ENCODE measurements around the gene PLPP7.

The PLPP7 gene

DNA sequence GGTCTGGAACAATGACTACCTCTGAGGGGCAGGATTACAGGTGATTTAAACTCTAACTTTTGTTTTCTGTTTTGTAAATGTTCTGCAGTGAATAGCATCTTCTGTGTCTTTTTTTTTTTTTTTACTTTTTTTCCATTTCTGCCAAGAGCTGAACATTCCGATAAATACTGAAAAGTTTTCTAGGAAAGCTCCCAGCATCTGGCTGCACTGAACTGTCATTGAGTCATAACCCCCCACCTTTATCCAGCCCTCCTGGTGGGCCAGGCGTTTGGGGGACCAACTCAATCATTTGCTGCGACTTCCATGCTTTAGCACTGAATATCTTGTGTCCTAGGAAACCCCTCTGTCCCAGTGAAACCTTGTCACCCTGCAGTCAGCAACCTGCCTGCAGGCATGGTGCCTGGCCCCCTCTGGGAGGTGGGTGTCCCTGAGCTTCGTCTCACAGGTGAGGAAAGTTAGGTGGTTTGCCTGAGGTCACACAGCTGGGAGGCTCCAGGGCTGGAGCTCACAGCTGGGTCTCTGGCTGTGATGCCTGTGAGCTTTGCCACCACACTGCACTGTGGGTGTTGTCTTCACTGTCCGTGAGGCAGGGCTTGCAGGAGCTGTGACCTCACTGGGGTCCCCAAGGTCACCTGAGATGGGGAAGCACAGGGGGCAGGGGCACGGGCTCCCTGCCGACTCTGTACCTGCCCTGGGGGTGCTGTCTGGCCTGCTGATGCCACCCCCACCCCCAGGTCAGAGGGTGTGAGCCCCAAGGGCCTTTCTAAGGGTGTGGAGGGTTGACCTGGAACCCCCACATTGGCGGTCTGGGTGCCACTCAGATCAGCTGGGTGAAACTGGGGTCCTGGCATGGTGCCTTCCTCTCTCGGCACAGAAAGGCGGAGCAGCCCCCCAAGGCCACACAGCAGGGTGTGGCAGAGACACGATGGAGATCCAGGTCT, 14.1 kb downstream of the PLPP7 start:
- no peak for DNase-seq (ENCODE audit: low read depth)

DNA sequence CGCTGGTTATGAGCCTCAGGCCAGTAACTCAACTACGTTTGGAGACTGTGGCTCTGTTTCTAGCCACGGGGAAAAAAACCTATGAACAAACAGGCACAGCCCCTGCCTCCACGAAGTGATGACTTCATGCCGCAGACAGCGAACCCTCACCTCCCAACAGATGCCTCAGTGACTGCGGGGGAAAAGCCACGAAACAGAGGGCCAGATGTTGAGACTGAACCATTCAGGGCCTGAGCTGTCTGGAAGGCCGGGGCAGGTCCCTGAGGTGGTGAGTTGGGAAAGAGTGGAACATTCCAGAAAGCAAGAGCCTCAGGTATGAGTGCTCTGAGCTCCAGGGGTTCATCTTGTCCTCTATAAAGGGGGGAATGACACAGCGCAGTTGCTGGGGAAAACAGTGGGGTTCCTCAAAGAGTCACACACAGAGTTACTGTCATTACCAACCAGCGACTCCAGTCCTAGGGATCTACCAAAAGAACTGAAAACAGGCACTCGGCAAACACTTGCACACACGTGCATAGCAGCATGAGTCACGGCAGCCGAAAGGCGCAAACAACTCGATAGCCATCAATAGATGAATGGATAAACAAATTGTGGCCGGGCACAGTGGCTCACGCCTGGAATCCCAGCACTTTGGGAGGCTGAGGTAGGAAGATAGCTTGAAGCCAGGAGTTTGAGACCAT, 15.3 kb downstream of the PLPP7 start:
- no peak for DNase-seq (ENCODE audit: low read depth)

DNA sequence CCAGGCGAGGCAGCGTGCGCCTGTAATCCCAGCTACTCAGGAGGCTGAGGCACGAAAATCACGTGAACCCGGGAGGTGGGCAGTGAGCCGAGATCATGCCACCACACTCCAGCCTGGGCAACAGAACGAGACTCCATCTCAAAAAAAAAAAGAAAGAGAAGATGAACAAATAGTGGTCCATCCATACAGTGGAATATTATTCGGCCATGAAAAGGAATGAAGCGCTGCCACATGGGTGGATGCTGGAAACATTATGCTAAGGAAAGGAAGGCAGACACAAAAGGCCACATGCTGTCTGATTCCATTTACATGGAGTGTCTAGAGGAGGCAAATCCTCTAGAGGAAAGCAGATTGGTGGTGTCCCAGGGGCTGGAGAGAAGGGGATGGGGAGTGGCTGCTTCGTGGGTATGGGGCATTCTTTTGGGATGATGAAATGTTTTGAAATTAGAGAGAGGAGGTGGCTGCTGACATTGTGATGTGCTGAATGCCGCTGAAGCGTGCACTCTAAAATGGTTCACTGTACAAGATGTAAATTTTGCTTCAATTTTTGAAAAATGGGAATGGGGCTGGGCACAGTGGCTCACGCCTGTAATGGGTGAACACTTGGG, 17.0 kb downstream of the PLPP7 start:
- no peak for DNase-seq (ENCODE audit: low read depth)

DNA sequence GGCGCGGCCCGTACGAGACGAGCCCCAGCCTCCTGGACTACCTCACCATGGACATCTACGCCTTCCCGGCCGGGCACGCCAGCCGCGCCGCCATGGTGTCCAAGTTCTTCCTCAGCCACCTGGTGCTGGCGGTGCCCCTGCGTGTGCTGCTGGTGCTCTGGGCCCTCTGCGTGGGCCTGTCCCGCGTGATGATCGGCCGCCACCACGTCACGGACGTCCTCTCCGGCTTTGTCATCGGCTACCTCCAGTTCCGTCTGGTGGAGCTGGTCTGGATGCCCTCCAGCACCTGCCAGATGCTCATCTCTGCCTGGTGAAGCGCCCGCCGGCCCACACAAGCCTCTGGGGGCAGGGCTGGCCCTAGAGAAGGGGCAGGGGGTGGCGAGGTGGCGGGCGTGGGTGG, 18.5 kb downstream of the PLPP7 start:
- DNase-seq (ENCODE audit: low read depth) = no peak

DNA sequence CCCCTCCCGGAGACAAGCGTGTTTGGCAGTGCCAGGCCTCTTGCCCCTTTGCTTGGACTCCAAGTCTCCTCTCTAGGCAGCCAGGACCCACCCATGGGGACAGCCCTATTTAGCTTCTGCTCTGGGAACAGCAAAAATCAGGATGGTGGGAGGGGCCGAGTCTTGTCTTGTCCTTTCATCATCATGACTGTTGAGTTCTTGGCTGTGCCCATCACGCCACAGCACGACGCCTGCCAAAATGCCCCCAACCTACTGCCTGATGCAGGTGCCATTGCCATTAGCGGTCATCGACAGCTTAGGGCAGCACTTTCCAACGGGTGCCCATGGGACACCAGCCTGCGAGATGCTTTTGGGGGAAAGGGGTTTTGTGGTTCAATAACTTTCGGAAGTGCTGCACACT, 18.9 kb downstream of the PLPP7 start:
- no peak for DNase-seq (ENCODE audit: low read depth)

DNA sequence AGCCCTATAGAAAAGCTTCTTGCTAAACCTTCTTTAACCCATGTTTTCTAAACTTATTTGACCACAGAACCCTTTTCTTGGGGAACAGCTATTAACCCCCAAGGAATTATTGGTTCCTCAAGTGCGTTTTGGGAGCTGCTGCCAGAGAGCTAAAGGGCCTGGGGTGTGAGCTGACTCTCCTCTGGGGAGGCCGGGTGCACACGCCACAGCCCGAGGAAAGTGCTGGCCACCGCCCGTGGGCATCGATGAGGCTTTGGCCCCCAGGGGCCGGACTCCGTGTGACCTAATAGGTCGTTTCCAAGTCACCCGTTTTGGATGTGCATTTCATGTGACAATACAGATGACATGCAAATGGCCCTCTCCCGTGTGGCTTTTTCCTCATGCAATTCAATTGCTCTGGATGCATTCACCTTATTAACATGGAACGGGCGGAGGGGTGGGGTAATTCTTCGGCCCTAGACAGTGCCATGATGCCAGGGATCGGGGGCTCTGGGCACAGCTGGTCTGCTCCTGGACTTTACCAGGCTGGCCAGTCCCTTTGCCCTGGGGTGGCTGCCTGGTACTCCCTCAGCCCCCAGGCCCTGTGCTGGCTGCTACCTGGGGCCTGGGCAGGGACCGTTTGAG, 19.5 kb downstream of the PLPP7 start:
- DNase-seq (ENCODE audit: low read depth) = no peak

DNA sequence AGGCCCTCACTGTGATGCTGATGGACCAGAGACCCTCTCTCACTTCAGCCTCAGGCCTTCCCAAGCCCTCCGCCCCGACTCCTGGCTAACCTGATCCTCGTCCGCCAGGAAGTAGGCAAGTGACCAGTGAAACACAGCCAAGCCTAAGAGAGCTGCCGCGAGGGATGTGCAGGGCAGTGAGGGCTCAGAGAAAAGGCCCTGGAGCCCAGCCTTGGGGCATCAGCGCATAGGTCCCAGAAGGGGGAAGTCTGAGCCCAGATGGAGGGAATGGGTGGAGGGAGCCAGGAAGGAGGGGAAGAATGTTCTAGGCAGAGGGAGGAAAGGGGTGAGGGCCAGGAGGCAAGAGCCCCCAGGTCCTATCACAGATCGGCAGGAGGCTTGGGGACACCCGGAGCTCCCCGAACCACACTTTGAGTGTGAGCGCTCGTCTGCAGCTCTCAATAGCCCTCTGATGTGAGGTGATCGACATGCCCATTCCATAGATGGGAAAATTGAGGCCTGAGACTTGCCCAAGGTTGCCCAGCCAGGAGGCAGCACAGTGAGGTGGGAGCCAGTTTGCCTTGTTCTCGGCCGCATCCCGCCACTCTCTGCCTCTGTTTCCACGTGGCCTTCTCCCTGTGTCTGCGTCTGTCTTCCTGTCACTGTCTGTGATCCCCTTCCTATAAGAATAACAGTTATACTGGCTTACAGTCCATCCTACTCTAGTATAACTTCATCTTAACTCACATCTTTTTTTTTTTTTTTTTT, 20.2 kb downstream of the PLPP7 start:
- no peak for DNase-seq (ENCODE audit: low read depth)

DNA sequence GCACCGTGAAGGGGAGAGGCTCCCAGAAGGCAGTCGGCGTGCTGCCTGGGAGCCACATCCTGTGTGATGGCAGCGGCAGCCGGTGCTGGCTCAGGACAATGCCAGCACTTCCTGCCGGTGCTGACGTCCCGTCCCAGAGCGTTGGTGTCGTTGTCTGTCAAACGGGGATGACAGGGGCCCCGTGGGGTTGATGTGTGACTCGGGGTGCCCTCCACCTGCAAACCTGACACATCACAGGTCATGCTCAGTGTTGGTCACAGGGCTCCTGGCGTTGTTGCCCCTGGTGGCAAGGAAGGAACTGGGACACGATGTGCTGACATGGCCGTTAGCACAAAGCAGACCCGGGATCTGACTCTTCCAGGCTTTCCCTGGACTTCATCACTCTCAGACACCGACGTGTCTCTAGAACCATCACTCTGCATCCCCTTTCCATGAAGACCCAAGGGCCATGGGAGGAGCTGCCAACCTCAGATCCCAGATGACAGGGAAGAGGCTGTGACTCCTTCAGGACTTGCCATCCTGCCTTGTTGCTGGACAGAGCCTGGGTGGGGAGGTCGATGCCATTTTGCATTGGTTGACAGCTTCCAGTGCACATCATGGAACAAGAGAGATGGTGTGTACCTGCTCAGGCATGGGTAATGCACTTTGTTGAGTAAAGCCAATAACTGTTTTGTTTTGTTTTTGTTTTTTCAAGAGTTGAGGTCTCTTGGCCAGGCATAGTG, 21.5 kb downstream of the PLPP7 start:
- DNase-seq (ENCODE audit: low read depth) = peak; percentile 16

DNA sequence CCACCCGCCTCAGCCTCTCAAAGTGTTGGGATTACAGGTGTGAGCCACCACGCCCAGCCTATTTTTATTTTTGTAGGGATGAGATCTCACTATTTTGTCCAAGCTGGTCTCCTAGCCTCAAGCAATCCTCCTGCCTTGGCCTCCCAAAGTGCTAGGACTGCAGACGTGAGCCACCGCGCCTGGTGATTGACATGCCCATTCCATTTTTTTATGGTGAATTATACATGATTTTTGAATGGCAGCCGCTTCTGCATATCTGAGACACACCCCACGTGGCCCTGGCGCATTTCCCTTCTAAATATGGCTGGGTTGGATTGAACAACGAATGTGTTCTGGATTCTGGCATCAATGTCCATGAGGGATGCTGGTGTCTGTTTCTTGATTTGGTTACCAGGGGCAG, 22.7 kb downstream of the PLPP7 start:
- no peak for DNase-seq (ENCODE audit: low read depth)

DNA sequence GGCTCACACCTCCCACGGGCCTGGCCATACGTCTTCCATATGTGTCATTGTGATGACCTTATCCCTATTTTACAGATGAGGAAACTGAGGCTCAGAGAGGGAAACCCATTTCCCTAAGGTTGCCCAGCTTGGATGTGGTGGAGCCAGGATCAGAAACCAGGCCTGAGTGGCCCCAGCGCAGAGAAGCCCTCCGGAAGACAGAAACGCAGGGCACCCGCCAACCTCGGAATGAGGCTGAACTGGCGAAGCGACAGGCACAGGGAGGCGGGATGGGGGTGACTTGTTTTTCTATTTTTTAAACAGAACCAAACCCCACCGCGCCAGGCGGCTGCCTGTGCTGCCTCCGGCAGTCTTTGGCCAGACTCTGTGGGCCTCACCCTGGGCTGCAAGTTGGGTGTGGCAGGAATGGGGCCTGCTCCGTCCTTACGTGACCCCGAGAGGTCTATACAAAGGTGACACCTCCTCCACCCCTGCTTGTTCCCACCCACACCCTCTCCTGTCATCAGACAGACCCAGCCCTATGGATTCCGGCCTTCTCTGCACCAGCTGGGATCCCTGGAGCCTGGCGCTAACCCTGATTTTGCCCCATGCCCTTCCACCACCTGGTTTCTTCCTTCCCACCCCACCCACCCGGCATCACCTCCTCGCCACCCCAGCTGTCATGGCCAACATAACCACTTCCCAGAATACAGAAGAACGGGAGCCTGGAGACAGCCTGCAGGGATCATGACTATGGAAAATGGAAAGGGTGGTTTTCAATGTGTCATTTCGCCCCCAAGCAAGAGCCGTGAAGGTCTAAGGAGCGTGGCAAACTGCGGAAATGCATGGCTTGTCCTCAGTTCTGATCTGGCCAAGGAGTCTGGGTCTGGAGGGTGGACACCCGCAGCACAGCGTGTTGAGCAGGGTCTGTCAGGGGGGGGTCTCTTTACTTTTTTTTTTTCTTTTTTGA, 23.6 kb downstream of the PLPP7 start:
- DNase-seq (ENCODE audit: low read depth) = no peak

DNA sequence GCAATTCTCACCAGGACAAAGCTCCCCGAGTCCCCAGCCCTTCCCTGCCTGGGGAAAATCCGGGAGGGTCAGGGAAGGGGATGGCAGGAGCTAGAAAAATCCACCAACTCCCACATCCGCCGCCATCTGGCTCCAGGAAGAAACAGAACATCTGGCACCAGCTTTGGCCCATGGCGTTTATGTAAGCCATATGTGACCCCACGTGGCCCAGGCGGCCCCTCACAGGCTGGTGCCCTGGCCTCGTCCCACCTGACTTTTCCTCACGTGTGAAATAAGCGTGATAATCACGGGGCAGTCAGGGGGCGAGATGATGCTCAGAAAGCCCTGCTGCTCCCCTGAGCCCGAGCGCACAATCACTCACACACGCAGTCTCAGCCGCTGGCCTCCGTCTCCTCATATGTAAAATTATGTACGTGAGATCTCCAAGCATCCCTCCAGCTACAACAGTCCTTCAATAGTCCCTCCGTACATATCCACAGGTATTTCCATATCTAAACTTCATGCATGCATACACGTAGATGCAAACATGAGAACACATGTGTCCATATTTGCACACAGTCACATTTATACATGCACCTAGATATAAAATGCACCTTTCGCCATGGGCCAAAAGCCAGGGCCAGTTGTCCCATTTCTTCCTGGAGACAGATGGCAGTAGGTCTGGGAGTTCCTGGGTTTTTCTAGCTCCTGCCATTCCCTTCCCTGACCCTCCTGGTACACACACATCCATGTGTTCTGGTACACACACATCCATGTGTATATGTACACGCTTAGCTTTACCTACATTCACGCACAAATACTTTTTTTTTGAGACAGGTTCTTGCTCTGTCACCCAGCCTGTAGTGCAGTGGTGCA, 28.9 kb downstream of the PLPP7 start:
- no peak for DNase-seq (ENCODE audit: low read depth)

DNA sequence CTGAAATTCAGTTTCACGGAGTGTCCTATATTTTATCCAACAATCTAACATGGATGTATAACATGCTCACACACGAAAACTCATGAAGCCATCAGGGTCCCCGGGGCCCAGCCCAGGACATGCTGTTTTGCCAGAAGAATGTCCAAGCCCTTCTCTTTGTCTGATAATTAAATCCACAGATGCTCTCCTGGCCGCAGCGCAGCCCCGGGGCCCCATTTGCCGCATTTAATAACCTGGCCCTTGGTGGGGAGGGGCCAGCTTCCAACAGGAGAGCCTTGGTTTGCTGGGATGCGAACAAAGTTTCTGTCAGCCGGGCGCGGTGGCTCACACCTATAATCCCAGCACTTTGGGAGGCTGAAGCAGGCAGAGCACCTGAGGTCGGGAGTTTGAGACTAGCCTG, 30.0 kb downstream of the PLPP7 start:
- DNase-seq (ENCODE audit: low read depth) = no peak

DNA sequence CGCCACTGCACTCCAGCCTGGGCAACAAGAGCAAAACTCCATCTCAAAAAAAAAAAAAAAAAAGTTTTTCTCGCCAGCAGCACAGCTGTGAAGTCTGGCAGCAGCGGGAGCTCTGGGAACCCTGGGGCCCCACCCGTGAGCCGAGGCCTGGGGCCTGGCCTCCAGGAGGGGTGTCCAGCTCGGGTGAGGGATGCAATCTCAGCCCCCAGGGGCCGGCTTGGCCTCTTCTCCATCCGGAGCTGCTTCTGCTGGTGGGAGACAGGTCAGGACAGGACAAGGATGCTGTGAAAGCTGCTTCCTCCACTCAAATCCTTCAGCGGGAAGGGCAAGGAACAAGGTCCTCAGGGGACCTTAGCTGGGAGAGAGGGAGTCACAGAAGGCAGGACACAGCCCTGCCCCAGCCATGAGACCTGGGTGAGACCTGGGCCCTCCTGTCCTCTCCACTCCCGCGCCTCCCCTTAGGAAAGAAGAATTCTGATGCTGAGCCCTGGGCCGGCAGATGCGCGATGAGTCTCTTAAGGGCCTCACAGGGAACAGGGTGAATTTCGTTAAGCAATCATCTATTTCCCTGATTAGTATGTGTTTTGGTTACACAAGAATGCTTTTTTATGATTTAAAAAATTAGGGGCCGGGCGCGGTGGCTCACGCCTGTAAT, 30.6 kb downstream of the PLPP7 start:
- no peak for DNase-seq (ENCODE audit: low read depth)

DNA sequence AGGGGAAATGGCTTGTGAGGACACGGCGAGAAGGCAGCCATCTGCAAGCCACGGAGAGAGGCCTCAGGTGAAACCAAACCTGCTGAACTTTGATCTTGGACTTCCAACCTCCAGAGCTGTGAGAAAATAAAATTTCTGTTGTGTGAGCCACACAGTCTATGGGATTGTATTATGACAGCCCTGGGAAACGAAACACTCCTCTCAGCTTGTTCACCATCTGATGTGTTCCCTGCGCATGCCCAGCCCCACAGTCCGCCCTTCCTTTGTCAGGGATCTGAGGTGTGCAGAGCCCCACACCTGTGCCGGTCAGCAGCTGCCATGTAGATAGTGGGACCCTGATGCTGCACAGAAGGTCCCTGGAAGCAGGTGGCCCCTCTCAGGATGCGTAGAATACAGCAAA, 34.1 kb downstream of the PLPP7 start:
- no peak for DNase-seq (ENCODE audit: low read depth)

DNA sequence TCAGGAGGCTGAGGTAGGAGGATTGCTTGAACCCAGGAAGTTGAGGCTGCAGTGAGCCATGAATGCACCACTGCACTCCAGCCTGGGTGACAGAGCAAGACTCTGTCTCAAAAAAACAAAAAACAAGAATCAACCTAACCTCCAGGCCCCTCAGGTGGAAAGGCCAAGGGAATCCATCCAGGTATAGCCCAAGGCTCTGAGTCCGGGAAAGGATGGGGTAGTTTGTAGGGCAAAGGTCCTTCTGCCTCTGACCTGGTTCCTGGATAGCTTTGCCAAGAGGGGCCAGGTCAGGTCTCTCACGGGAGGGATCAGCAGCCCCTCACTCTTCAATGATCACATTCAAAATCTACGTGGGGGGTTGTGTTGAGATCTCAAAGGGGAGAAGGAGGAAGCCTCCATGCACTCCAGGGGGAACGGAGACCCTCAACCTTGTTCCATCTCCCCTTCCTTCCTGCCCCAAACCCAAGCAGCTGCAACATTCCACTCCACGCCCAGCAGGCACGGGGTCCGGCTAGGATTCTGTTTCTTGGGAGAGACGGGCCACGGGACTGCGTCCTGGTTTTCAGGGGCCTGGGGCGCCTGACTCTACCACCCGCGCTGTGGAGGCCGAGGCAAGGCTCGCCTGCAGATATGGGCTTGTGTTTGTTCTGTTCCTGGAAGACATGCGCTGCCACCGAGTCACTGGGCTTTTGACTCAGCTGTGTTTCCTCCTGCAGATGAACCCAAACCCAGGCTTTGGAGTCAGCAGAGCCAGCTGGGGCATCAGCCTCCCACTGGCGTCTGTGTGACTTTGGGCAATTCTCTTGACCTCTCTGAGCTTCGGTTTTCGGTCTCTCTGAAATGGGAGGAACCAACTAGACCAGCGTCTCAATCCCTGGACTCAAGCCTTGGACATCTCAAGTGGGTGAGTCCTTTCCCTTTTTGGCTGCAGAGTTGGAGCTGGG, 35.5 kb downstream of the PLPP7 start:
- DNase-seq (ENCODE audit: low read depth) = no peak

DNA sequence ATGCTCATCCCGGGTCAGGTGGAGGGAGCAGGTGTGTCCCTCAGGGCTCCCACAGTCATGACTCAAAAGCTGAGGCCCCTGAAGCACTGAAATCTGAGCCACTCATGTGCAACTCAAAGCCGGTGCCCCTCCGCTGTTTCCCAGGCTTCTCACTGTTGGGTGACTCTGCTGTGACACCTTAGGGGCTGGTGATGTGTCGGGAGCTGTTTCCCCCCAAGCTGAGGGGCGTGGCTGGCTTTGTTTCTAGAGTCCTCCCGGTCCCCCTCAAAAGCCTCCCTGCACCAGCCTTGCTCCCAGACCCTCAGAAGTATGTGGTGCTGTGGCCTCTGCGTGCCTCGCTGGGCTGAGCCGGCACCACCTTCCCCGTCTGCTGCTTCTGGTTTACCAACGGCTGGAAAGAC, 39.7 kb downstream of the PLPP7 start:
- no peak for DNase-seq (ENCODE audit: low read depth)

DNA sequence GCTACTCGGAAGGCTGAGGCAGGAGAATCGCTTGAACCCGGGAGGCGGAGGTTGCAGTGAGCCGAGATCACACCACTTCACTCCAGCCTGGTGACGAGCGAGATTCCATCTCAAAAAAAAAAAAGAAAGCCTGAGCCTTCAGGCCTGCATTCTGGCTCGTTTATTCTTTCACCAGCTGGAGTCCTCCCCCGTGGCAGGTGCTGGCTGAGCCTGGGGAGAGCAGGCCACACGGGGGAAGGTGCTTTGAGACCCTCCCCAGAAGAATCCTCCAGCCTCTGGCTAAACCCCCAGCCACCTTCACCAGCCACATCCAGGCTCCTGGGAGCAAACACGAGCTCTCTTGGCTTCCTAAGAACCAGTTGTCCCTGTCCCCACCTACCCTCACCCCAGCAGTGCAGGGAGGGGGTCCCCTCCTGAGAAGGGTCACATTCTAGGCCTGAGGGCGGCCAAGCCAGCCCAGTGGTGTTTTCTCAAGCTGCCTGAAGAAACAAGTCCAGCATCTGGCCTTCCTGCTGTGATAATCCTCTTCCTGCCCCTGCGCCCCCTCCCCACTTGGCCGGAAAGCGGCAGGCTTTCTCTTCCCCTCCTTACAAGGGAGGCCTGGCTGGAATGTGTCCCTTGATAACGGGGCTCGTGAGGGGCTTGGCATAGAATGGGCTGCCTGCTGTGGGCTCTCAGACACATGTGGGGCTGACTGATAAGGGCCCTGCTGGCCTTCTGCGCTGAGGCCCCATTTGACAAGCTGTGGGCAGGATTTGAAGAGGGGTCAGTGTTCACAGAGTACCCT, 41.5 kb downstream of the PLPP7 start:
- no peak for DNase-seq (ENCODE audit: low read depth)
